Stimulated activated CD4-positive, alpha-beta T cell treated with anti-CD3 and anti-CD28 coated beads, Interleukin-4, amount 100 ng/mL, for 24 hours (primary cell): ENCODE data around the gene MDK.

ENCODE experiments used
- DNase-seq: peaks from one replicate; pipeline ENCODE4 v3.0.0-alpha.2; 2020

Gene MDK

GRCh38 chr11:46407635-46408034 lies 26.2 kb downstream of the MDK start:
- no peak for DNase-seq

DNA sequence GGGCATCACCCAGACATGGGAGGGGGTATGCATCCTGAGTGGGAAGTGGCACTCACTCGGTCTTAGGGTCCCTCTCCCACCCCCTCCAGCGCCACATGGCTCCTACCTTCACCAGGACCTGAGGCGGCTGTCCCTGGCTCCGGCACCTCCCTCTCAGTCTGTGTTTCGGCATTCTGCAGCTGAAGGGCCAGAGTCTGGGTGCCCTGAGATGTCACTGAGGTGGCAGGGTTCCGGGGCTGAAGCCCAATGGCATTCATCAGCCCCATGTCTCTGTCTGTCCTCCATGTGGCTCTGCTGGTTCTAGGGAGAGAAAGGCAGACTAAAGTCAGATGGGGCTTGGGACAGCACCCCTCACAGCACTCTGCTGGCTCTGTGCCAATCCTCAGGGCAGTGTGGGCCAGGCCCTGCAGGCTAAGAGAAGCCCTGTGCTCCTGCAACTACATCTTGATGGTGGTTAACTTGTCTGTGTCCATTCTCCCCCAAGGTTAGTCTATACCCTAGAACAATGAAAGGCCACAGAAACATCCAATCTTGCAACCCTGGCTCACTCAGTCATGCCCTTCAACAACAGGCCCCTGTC lies 27.0 kb downstream of the MDK start:
- DNase-seq = no peak

- no peak for DNase-seq
These were observed 28.6 kb downstream of the MDK start for GRCh38 chr11:46410021-46410420.

DNA sequence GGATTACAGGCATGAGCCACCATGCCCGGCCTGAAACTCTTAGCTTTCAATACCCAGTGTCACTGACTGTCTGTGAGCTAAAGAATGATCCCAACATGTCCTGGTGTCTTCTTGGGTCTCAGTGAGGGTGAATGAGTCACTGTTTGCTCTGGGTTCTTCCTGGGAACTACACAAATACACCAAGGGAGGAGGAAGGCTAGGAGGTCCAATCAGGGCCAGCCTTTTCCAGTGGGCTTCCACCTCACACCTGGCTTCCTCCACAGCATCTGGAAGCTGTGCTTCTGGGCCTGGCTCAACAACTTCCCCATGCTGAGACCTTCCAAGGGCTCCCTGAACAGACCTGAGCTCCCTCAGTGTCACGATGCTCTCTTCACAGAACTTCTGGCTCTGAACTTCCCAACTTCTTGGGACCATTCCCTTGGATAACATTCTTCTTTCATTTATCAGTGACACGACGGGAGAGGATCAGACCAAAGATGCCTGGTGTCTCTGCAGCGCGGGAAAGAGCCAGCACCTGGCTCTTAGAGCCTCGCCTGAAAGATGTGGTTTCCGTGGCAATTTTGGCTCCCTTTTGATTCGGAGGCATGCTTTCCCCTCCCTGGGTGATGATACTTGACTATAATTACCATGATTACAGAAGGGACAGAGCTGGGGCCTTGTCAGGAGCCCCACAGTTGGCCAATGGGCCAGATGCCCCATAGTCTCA lies 32.4 kb downstream of the MDK start:
- DNase-seq = no peak

DNA sequence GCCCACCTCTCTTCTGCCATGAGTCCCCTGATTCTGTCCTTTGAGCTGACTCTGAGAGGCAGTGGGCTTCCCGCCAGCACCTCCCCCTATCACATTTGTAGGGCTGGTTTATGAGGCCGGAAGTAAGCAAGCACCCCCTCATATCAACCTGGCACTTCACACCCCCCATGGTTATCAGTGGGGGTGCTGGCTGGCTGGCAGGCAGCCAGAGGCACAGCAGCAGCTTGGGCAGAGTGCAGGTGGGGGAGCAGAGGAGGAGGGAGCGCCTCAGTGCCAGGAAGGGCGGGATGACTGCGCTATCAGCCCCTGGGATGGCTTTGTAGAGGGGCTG lies 33.0 kb downstream of the MDK start:
- no peak for DNase-seq

- DNase-seq = no peak
These were observed 33.4 kb downstream of the MDK start for GRCh38 chr11:46414879-46415278.

- no peak for DNase-seq
These were observed 36.2 kb downstream of the MDK start for GRCh38 chr11:46417711-46418110.

GRCh38 chr11:46418751-46419150 lies 37.3 kb downstream of the MDK start:
- DNase-seq = no peak

DNA sequence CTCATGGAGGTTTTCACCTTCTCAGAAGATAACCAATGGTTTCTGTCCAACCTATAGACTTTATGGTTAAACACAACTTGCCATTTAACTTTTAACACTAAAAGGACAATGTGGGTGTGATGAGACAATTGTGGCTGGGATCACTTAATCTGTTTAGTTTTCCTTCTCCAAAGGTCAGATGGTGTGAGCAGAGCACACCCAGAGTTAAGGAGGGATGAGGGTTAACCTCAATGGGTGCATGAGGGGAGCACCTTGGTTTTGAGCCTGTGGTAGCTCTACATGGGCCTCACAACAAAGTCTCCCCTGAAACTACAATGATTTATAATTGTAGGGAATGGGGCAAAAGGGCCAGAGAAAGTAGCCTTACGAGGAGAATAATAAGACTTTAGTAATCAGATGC lies 39.0 kb downstream of the MDK start:
- DNase-seq = no peak

GRCh38 chr11:46421257-46421880 lies 39.9 kb downstream of the MDK start:
- no peak for DNase-seq

DNA sequence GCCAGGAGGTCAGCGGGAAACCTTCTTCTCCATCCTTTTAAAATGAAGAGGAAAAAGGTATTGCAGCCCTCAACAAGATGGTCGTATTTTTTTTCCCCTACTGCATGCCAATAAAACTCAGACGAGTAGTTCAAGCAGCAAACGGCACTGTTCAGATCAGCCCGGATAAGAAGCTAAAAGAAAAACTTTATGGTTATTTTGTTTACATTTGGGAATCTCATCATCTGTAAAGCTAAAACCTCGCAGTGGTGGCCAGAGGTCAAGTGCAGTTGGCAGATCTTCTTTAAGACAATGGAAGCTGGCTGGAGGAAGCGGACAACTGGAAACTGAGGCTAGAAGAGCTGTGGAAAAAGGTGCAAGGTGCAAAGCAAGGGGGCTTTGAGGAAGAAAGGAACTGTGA lies 41.1 kb downstream of the MDK start:
- no peak for DNase-seq

DNA sequence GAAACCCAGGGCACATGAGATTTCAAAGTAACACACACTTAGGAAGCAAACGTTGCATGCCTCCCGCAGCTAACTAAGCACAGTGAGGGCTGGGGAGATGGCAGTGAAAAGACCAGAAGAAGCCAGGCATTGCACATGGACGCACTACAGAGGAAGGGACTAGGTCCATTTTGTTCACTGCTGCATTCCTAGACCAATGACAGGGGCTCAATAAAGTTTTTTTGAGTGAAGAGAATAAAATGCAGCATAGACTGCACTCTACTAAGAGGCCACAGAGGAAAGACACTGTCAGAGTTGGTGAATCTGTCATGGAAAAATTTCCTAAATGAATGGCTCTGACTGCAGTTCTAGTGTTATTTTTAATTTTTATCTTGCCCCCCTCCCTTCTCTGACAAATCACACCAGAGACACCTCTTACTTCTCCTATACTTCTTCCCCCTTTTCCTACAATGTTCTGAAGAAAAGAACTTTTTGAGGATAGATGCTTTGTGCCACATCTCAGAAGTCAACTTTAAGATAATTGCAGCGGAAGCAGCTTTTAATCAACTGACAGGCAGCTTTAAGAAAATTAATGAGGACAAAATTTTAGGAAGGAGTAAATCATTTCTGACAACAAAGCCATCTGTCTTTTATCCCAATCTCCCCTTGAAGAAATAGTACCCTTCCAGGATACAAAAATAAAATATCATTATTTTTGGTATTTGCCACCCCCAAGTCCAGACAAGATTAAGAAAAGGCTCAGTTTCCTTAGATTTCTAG lies 44.9 kb downstream of the MDK start:
- no peak for DNase-seq

GRCh38 chr11:46427364-46427763 lies 45.9 kb downstream of the MDK start:
- DNase-seq = no peak

DNA sequence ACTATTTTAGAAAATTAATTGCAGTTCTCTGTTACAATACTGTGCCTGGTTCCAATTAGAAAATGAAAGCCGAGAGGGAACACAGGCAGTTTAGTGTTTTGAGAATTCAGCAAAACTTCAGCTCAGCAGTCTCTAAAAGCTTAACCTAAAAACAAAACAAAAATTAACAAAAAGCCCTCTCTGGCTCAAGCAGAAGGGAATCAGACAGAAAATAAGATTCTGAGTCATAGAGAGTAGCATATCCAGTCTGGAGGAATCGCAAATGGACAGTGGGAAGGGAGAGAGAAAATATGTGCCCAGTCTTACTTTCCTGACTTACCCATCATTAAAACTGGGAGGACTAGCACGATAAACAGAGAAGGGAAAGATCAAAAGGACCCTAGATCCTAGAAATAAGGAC lies 48.2 kb downstream of the MDK start:
- no peak for DNase-seq

GRCh38 chr11:46431211-46431610 lies 49.7 kb downstream of the MDK start:
- no peak for DNase-seq
